Cerebellar cortex (tissue), 1 donor: ENCODE measurements around the gene PRKCSH.
"Not testable (repeated sequence)": the region's sequence is repeated elsewhere in the genome, so short reads cannot be mapped to it uniquely, and the experiment has no call there.

ENCODE experiments used
- DNase-seq: peaks from one replicate; pipeline ENCODE4 v3.0.0-alpha.2; 2015; ENCODE audit warnings: low spot score

The PRKCSH gene

DNA sequence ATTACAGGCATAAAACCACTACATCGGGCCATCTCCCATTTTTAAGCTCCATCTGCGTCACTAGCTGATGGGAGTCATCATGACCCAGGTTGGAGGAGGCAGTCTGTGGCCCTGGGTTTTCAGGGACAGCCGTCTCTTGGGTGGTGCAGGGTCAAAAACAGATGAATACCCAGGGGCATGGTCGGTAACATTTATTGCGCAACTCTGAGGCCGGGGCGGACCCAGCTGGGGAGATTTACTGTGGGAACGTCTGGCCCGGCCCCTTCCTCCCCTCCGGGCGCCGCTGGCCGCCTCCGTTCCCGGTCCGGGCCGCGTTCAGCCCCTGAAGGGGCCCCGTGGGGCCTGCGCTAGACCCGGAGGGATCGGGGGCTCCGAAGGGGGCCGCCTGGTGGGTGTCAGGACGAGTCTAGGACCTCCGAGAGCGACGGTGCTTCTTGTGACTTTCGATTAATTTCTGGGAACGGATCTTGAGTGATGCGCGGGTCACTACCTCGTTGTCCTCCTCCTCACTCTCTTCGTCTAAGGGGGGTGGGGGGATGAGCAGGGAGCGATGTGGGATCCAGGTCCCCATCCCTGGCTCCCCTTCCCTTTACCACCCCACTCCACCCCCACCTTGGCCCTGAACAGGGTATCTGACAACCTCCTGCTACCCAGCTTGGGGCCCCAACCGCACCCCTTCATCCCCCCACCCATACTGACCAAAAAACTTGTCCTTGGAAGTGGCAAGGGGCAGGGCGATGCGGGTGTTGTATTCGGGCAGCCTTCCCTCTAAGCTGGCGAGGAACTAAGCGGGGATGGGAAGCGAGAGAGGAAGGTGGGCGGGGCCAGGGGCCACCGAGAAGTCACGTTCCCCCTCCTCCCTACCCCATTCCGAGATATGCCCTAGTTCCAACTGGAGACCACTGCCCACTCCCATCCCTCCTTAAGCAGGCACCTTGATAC lies 14.7 kb upstream of the PRKCSH start:
- DNase-seq: no peak

DNA sequence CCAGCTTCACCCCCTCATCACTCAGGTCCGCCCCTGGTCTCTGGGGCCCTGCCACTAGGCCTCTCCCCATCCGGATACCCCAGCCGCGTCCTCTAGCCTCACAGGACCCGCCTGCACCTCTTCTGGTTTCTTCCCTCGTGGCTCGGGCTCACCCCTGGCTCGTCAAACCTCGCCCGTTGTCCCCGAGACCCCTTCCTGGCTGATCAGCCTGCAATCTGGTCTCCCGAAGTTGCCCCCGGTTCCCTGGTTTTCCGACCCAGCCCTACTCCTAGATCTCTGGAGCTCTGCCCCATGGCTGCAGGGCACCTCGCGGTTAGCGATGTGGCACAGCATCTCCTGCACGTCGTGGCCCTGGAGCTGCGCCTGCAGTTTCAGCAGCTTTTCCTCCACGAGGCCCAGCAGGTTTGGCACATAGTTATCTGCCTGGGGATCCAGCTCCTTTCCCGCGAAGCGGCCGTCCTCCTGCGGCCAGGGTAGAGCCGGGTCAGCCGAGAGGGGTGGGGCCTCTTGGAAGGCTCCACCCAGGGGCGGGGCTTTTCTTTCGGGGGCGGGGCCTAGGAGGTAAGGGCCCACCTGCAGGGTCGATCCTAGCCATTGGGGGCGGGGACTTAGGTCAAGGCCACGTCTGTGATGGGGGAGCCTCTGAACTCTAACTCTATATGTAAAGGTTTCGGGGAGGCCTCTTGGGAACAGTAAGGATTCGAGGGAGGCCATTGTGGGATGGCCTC lies 13.9 kb upstream of the PRKCSH start:
- no peak for DNase-seq

DNA sequence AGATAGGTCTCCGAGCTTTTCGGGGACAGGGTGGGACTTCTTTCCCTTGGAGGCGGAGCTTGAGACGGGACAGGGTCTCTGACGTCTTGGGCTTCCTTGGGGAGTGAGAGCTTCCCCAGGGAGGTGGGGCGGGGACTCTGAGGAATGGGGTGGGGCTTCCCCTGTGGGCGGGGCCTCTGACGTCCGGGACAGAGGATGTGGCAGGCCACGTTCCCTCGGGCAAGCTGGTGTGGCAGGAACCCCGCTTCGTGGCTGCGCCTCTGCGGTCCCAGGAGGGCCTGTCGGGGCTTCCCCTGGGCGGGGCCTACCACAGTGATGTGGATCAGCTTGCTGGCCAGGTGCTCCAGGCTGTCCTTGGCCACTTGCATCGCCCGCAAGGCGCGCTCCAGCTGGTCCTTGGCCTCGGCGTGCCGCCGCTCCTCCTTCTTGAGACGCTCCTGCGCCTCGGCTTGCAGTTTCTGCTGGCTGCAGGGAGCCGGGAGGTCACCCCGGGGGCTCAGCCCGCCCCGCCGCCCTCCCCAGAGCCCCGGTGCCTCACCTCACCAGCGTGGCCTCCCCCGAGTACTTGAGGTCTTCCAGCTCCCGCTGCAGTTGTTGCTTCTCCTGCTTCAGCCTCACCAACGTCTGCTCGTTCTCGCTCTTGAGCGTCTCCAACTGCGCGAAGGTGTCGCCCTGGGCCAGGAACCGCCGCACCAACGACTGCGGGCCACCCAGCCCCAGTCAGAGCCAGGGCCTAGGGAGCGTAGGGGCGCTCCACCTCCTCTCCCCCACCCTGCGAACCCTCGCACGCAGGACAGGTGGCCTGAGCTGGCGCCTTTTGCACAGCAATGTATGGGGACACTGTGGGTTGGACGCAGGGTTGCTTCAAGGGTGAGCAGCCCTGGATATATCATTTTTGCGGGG lies 13.0 kb upstream of the PRKCSH start:
- peak; percentile 24 for DNase-seq

DNA sequence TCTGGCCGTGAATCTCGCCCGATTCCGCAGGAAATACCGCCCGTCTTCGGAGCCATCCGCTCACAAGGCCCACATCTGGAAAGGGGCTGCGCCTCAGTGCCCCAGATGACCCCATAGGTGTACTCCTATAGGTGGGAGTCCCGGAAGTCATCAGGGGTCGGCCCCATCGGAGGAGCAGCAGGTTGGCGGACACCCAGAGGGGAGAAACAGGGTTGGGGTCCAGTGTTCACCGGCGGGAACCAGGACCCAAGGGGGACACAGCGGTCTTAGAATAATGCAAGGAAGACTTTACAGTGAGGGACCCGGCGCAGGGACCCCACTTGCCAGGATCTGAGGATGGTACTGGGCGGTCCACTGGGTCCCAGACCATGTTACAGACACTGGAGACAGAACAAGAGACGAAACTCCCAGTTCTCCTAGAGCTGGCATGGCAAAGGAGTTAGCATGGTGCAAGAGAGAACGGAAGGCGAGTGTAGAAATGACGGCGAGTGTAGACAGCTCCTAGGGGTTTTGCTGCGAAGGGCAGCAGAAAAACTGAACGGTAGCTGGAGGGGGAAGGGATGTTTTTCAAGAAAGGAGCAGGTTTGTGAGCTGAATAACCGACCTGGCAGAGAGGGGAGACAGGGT lies 12.2 kb upstream of the PRKCSH start:
- DNase-seq: no peak

DNA sequence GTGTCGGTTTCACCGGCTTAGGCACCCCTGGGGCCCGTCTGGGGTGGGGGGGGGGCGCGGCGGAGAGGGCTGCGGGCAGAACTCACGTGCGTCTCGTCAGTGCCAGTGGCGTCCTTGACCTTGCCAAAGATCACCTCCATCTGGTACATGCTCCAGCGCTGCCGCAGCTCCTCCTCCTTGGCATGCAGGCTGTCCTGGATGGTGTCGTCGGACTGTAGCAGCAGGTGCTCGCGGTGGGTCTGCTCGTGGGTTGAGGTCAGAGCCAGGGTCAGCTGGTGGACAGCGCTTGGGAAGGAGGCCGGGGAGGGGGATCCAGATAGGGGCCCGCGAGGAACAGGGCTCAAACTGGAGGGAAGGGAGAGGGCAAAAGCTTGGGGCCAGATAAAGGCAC lies 11.6 kb upstream of the PRKCSH start:
- no peak for DNase-seq

DNA sequence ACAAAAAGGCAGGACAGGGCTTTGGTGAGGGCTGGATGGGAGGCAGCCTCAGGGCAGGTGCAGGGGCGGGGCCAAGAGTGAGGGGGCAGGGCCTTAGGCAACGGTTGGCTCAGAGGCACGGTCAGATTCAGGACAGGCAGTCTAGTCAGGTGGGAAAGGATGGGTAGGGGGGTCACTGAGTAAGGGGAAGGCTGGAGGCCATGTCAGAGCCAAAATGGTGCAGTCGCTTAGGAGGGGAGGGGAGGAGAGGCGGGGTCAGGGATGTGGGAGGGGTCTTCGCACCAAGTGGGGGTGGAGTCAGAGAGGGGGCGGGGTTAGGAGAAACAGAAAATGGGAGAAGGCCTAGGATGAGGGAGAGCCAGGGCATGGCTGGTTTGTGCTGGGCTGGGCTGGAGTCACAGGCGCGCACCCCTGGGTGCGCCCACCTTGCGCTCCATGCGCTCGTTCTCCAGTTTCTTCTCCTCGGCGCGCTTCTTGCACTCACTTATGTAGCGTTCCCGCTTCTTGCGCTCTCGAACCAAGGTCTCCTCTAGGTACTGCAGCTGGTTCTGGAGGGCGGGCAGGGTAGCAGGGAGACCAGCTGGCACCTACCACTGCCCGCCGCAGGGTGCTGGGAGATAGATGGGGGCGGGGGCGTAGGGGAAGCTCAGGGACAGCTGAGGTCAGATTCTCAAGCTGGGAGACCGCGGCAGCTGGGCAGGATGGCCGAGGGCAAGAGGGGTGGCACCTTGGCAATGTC lies 9.5 kb upstream of the PRKCSH start:
- no peak for DNase-seq

DNA sequence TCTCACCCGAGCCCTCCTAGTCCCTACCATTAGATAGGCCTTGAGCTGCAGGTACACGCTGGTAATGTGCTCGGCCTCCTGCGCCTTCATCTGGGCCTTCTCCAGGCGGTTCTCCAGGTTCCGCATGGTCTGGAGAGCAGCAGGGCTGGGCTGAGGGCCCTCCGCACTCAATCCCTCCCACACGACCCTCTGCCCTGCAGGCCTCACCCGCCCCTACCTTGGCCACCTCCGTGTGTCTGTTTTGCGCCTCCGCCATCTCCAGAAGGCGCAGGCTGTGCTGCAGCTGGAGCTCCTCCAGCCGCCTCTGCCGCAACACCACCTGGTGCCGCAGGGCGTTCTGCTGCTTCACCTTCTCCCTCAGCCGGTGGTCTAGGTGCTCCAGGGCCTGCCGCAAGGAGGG lies 8.8 kb upstream of the PRKCSH start:
- no peak for DNase-seq

DNA sequence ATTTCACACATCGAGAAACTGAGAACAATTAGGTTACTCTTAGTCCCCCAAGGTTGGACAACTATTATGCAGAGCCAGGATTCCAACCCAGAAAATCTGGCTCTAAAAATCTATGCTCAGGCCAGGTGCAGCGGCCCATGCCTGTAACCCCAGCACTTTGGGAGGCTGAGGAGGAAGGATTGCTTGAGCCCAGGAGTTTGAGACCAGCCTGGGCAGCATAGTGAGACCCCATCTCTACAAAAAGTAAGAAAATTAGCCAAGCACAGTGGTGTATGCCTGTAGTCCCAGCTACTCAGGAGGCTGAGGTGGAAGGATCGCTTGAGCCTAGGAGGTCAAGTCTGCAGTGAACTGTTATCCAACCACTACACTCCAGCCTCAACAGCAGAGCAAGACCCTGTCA lies 1.9 kb upstream of the PRKCSH start:
- DNase-seq: not testable (repeated sequence)

DNA sequence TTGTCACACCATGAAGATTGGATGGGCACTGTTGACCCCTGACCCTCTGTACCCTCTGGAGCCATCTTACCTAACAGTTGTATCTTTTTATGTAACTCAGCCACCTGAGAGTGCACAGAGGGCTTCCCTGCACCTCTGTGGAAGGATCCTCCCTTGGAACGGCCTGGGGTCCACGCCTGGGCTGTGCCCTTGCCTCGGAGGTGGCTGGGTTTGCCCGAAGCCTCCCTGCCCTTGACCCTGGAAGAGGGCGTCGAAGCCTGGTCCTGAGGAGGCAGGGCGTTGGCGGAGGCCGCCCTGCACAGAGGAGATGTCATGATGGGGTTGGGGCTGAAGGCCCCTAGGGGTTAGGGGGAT lies 755 bp upstream of the PRKCSH start:
- DNase-seq: no peak

DNA sequence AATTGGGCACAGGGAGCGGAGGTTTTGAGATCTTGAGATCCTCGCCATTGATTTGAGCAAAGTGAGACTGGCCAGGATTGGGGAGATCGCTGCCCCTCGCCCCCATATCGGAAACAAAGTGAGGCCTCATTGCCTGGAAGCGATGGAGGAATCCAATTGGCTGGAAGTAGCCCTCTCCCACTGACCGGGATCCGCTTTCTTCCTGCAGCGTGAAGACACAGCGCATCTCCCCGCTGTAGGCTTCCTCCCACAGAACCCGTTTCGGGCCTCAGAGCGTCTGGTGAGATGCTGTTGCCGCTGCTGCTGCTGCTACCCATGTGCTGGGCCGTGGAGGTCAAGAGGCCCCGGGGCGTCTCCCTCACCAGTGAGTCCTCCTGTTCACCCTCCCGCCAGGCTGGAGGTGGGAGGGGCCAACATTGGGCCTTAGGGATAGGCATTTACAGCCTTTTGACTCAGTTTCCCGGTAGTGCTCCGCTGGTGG lies 438 bp downstream of the PRKCSH start:
- DNase-seq: no peak

DNA sequence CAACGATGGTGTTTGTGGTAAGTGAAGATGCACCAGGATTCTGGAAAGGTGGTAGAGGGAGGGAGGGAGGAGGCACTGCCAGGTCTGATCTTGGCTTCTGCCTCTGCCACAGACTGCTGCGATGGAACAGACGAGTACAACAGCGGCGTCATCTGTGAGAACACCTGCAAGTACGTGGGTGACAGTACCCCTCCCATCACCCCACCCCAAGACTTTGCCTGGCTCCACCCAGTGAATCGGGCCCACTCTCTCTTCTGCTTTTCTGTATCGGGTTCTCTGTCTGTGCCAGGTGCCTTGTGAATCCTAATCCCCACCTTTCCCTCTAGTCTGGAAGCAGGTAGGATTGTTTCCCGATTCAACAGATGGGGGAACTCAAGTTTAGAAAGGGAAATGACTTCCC lies 2.5 kb downstream of the PRKCSH start:
- DNase-seq: no peak

DNA sequence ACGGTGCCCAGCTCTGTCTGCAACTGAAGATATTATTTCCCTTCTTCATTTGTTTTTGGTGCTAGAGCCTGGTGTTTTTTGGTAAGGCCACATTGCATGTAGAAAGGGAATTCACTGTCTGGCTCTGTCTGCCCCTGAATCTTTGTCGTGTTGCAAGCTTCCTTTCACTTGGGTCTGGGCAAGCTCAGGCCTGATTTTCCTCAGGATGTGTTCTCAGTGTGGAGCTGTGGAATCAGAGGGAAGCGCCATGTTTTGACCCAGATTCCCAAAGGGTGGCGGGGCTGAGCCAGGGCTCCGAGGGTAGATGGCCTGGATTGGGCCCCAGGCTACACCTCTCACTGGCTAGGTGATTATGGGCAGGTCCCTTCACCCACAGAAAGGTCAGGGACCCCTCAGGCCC lies 8.6 kb downstream of the PRKCSH start:
- peak; percentile 49 for DNase-seq

DNA sequence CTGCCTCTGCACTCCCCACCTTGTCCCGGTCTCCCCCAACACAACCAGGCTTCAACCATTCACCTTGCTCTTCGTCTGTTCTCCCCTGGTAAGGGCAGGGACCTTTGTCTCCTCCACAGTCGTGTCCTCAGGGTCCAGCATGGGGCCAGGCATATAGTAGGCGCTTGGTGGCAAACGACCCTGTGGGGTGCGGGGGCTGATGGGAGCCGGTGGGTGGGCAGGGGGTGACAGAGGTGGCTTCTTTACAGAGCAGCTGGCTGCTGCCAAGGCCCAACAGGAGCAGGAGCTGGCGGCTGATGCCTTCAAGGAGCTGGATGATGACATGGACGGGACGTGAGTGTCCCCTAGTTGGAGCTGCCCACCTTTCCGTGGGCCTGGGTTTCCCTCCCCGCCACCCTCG lies 9.7 kb downstream of the PRKCSH start:
- DNase-seq: no peak

DNA sequence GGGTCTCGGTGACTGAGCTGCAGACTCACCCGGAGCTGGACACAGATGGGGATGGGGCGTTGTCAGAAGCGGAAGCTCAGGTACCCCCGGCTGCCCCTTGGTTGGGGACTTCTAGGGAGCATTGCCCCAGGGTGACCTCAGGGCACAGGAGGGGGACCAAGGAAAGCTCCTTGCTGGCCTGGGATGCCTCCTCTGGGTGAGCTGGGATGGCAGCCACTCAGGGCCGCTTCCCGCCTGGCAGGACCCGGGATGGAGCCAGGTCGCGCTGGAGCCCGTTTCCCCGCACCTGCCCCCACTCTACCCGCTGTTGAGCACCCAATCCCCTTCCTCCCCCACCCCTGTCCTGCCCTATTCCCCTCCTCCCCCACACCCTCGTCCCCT lies 10.8 kb downstream of the PRKCSH start:
- DNase-seq: no peak

DNA sequence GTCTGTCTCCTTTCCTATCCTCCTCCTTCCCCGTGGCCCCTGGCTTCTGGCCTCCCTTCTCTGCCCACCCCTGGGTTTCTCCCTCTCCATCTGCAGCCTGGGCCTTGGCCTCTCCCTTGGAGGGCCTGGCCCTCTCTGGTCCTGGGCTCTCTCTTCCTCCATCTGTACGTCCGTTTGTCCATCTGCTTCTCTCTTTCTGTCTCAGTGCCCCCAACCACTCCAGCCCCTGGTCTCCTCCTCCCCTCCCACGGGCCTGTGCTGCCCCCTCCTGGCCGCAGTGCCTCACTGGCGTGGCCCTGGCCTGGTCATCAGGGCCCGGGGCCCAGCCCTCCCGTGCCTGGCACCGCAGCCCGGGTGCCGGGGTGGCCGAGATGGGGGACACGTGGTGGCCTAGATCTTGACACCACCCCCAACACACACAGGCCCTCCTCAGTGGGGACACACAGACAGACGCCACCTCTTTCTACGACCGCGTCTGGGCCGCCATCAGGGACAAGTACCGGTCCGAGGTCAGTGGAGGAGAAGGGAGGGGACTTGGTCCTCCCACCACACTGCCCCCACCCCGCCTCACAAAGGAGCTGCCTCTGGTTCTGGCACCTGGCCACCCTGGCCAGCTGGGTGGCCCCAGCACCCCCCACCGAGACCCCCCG lies 11.3 kb downstream of the PRKCSH start:
- peak; percentile 65 for DNase-seq

DNA sequence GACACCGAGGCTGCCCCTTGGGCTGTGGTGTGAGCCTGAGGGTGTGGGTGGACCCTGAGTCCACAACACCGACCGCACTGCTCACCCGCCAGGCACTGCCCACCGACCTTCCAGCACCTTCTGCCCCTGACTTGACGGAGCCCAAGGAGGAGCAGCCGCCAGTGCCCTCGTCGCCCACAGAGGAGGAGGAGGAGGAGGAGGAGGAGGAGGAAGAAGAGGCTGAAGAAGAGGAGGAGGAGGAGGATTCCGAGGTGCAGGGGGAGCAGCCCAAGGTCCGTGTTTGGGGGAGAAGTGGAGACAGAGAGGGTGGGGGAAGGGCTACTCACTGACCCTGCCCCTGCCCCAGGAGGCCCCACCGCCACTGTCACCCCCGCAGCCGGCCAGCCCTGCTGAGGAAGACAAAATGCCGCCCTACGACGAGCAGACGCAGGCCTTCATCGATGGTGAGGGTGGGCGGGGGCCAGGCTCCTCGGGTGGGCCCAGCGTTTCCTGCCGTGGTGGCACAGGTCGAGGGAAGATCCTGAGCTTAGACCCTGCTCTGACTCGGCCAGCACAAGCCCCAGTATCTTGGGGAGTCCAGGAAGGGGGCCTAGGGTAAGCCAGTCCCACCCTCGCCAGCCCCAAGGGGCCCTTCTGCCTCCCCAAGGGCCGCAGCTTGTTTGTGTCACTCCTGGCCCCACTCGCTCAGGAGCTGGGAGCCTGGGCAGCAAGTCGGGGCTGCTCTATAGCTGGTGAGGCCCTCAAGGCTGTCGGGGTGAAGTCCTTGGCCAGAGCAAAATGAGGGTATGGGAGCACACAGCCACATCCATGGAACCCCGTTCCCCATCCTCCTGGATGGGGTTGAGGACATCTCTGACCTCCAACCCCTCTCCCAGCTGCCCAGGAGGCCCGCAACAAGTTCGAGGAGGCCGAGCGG lies 12.2 kb downstream of the PRKCSH start:
- no peak for DNase-seq

DNA sequence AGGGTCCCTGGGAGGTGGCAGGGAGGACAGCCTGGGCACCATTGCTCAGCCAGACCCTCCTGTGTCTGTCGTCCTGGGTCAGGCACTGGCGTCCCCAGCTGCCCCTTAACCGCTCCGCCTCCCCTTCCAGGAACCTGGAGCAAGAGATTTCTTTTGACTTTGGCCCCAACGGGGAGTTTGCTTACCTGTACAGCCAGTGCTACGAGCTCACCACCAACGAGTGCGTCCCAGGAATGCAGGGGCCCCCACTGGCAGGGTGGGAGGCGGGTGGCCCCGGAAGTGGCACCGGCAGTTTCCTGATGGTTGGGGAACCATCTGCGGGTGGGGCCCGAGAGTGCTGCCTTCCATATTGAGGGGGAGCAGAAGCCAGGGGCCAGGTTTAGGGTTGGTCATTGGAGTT lies 13.0 kb downstream of the PRKCSH start:
- DNase-seq: no peak

DNA sequence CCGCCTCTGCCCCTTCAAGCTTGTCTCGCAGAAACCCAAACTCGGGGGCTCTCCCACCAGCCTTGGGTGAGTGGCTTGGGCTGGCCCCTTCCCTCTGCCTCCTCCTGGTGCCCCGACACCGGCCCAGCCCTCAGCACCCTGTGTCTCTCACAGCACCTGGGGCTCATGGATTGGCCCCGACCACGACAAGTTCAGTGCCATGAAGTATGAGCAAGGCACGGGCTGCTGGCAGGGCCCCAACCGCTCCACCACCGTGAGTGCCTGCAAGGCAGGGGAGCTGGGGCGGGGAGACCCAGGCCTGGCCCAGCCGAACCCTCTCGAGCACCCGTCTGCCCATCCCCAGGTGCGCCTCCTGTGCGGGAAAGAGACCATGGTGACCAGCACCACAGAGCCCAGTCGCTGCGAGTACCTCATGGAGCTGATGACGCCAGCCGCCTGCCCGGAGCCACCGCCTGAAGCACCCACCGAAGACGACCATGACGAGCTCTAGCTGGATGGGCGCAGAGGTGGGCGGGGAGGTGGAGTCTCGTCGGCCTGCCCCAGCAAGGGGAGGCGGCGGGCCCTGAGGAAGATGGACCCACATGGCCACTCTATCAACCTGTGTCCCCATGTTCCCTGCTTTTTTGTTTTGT lies 13.6 kb downstream of the PRKCSH start:
- no peak for DNase-seq
